GM21619 (cell line): Measurements from ENCODE around the gene STARD9.
"Not testable (repeated sequence)": the region's sequence is repeated elsewhere in the genome, so short reads cannot be mapped to it uniquely, and the experiment has no call there.

Experiments
- ATAC-seq: cut with Tn5 transposase; IDR thresholded peaks from one replicate; pipeline ENCODE4 v1.9.1; 2021; ENCODE audit not compliant: unreplicated experiment

Gene STARD9

GRCh38 chr15:42584031-42584765, 8.8 kb downstream of the STARD9 start:
- ATAC-seq: no peak

- ATAC-seq: no peak
Observed at GRCh38 chr15:42590619-42591237, 15.3 kb downstream of the STARD9 start.

GRCh38 chr15:42591238-42591934, 16.0 kb downstream of the STARD9 start:
- no peak for ATAC-seq

- no peak for ATAC-seq
Observed at GRCh38 chr15:42592716-42593115, 17.3 kb downstream of the STARD9 start.

- ATAC-seq: no peak
Observed at GRCh38 chr15:42593143-42593542, 17.7 kb downstream of the STARD9 start.

GRCh38 chr15:42594095-42594494, 18.7 kb downstream of the STARD9 start:
- ATAC-seq: no peak

GRCh38 chr15:42595626-42596240, 20.3 kb downstream of the STARD9 start:
- no peak for ATAC-seq

- not testable (repeated sequence) for ATAC-seq
Observed at GRCh38 chr15:42601316-42601715, 25.9 kb downstream of the STARD9 start.

GRCh38 chr15:42602501-42602900, 27.1 kb downstream of the STARD9 start:
- no peak for ATAC-seq

- ATAC-seq: no peak
Observed at GRCh38 chr15:42603978-42604377, 28.6 kb downstream of the STARD9 start.

- peak; percentile 36 for ATAC-seq
Observed at GRCh38 chr15:42604894-42605744, 29.7 kb downstream of the STARD9 start.

- ATAC-seq: no peak
Observed at GRCh38 chr15:42605796-42606195, 30.4 kb downstream of the STARD9 start.

GRCh38 chr15:42608110-42608531, 32.7 kb downstream of the STARD9 start:
- no peak for ATAC-seq

GRCh38 chr15:42608752-42609488, 33.5 kb downstream of the STARD9 start:
- ATAC-seq: no peak

GRCh38 chr15:42611532-42611931, 36.1 kb downstream of the STARD9 start:
- ATAC-seq: no peak

GRCh38 chr15:42612367-42612912, 37.0 kb downstream of the STARD9 start:
- no peak for ATAC-seq

- no peak for ATAC-seq
Observed at GRCh38 chr15:42616107-42616506, 40.7 kb downstream of the STARD9 start.

GRCh38 chr15:42619656-42620371, 44.4 kb downstream of the STARD9 start:
- no peak for ATAC-seq

GRCh38 chr15:42621386-42621785, 46.0 kb downstream of the STARD9 start:
- no peak for ATAC-seq
